MM.1S (cell line): Measurements from ENCODE around the gene CITED4.

ENCODE experiments used
- CTCF ChIP-seq: fragments of 300-600 bp; sonication (generic); IDR thresholded peaks from 2 replicates; pipeline ENCODE4 v1.5.1; 2016; ENCODE audit warnings: antibody characterized with exemption, low read length, mixed read lengths
- EZH2 ChIP-seq: fragments of 300-600 bp; sonication (generic); optimal IDR thresholded peaks from 2 replicates; pipeline ENCODE3; 2017; ENCODE audit warnings: low read depth, mild to moderate bottlenecking, antibody characterized with exemption, low read length, mixed read lengths
- EZH2phosphoT487 ChIP-seq: fragments of 300-600 bp; sonication (generic); IDR thresholded peaks from 2 replicates; pipeline ENCODE4 v1.6.1; 2018; ENCODE audit warnings: antibody characterized with exemption, low read length

- TF ChIP-seq CTCF (no peak), EZH2phosphoT487 (no peak), EZH2 (no peak)
These were observed 10.1 kb upstream of the CITED4 start for GRCh38 chr1:40872276-40872675.
